ENCODE results near the gene TBC1D4.

DNA sequence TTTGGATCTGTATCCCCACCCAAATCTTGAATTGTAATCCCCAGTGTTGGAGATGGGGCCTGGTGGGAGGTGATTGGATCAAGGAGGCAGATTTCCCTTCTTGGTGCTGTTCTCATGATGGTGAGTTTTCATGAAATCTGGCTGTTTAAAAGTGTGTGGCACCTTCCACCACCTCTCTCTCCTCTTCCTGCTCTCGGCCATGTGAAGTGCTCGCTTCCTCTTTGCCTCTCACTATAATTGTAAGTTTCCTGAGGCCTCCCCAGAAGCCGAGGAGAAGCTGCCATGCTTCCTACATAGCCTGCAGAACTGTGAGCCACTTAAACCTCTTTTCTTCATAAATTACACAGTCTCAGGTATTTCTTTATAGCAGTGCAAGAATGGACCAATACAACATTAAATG is 40.0 kb upstream of the TBC1D4 start:
- TF ChIP-seq, protein P1, sequence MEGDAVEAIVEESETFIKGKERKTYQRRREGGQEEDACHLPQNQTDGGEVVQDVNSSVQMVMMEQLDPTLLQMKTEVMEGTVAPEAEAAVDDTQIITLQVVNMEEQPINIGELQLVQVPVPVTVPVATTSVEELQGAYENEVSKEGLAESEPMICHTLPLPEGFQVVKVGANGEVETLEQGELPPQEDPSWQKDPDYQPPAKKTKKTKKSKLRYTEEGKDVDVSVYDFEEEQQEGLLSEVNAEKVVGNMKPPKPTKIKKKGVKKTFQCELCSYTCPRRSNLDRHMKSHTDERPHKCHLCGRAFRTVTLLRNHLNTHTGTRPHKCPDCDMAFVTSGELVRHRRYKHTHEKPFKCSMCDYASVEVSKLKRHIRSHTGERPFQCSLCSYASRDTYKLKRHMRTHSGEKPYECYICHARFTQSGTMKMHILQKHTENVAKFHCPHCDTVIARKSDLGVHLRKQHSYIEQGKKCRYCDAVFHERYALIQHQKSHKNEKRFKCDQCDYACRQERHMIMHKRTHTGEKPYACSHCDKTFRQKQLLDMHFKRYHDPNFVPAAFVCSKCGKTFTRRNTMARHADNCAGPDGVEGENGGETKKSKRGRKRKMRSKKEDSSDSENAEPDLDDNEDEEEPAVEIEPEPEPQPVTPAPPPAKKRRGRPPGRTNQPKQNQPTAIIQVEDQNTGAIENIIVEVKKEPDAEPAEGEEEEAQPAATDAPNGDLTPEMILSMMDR (IDR thresholded peaks at IDR 0.05): no peak
- TF ChIP-seq POLR2AphosphoS5 (IDR thresholded peaks at IDR 0.05) (no peak), POLR2A (IDR thresholded peaks at IDR 0.05) (no peak)
